Measurements from ENCODE around the gene SETD4.

DNA sequence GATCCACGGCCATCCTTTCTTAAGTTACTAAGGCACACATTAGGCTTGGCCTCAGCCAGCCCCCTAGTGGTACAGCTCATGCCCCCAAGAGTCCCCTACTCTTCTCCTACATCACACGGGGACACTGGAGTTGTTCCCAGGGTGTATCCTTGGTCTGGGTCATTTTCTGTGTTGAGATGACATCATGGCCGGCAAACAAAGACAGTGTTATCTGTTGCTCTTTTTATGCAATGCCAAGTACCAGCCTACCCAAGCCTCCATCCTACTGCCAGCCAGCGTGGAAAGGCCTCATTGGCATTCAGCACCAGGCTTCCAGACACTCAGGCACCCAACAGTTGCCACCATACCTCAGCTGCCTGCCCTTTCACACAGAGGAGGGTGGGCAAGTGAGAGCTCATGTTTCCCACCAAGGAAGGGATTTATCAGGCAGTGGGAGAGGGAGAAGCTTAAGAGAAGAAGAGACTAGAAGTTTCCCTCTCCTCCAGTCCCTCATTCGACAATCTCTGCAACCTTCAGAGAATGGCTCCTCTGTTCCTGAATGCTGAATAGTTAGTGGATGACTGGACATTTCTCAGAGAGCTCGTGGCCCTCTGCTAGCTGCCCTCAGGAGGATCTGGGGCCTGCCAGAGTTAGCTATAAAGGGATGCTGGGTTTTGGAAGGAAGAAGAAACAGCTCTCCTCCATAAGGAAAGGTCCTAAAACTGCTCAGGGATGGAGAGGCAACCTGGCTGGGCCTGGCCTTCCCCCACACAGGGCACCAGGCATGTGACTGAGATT is 27.2 kb upstream of the SETD4 start:
- TF ChIP-seq, protein P1, sequence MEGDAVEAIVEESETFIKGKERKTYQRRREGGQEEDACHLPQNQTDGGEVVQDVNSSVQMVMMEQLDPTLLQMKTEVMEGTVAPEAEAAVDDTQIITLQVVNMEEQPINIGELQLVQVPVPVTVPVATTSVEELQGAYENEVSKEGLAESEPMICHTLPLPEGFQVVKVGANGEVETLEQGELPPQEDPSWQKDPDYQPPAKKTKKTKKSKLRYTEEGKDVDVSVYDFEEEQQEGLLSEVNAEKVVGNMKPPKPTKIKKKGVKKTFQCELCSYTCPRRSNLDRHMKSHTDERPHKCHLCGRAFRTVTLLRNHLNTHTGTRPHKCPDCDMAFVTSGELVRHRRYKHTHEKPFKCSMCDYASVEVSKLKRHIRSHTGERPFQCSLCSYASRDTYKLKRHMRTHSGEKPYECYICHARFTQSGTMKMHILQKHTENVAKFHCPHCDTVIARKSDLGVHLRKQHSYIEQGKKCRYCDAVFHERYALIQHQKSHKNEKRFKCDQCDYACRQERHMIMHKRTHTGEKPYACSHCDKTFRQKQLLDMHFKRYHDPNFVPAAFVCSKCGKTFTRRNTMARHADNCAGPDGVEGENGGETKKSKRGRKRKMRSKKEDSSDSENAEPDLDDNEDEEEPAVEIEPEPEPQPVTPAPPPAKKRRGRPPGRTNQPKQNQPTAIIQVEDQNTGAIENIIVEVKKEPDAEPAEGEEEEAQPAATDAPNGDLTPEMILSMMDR (conservative IDR thresholded peaks at IDR 0.05 in 1 of 2, IDR thresholded peaks at IDR 0.05 in 1 of 2; ENCODE audit: extremely low read depth in 1 of 2, insufficient read depth in 1 of 2, low read depth in 1 of 2, low read length in 2 of 2) = peak in 1 of 2 donors; percentile 12
- TF ChIP-seq EZH2 (IDR thresholded peaks at IDR 0.05; ENCODE audit: borderline replicate concordance, low read length) = no peak
